SK-N-SH (cell line): ENCODE results near the gene NCDN.

ENCODE experiments used
- CTCF ChIP-seq: fragments of 200-600 bp; sonication (generic); IDR thresholded peaks from 2 replicates; pipeline ENCODE4 v1.6.1; 2017; ENCODE audit warnings: antibody characterized with exemption, mild to moderate bottlenecking, moderate library complexity
- JUND ChIP-seq: IDR thresholded peaks from 2 replicates; pipeline ENCODE4 v1.4.0; 2012
- MAX ChIP-seq: IDR thresholded peaks from 2 replicates; pipeline ENCODE4 v1.4.0; 2012; ENCODE audit warnings: low read depth

- TF ChIP-seq MAX (no peak), JUND (no peak), CTCF (no peak)
Observed at GRCh38 chr1:35567947-35568558, 10.5 kb downstream of the NCDN start.
